DLD1 (cell line): Measurements from ENCODE around the gene CAPN3.
"Not testable (repeated sequence)": the region's sequence is repeated elsewhere in the genome, so short reads cannot be mapped to it uniquely, and the experiment has no call there.

Source experiments
- in situ Hi-C: cut with HindIII; loops from 2 replicates; pipeline ENCODE4 v1.10.0; 2017; ENCODE audit warnings: low sequenced_read_pairs

CAPN3 gene

GRCh38 chr15:42359249-42359648 lies at the start of gene CAPN3:
Gene CAPN3 (plus strand): TSS chr15:42359501. CDS start chr15:42359806, 305 bp downstream.
- in situ Hi-C loops = no loop called here

GRCh38 chr15:42313463-42313862 lies 45.8 kb upstream of the CAPN3 start:
- in situ Hi-C loops = no loop called here

GRCh38 chr15:42314818-42315217 lies 44.5 kb upstream of the CAPN3 start:
- in situ Hi-C loops = no loop called here

GRCh38 chr15:42315521-42315920 lies 43.8 kb upstream of the CAPN3 start:
- in situ Hi-C loops = no loop called here

GRCh38 chr15:42316282-42316805 lies 43.0 kb upstream of the CAPN3 start:
- in situ Hi-C loops = not testable (repeated sequence)

GRCh38 chr15:42319206-42319605 lies 40.1 kb upstream of the CAPN3 start:
- in situ Hi-C loops = no loop called here

GRCh38 chr15:42324308-42324707 lies 35.0 kb upstream of the CAPN3 start:
- in situ Hi-C loops = no loop called here

GRCh38 chr15:42329161-42329560 lies 30.1 kb upstream of the CAPN3 start:
- in situ Hi-C loops = no loop called here

- in situ Hi-C loops = no loop called here
These were observed 29.3 kb upstream of the CAPN3 start for GRCh38 chr15:42329992-42330391.

- in situ Hi-C loops = no loop called here
These were observed 28.1 kb upstream of the CAPN3 start for GRCh38 chr15:42331235-42331634.

GRCh38 chr15:42332331-42332730 lies 27.0 kb upstream of the CAPN3 start:
- in situ Hi-C loops = no loop called here

GRCh38 chr15:42335074-42335473 lies 24.2 kb upstream of the CAPN3 start:
- in situ Hi-C loops = no loop called here

- in situ Hi-C loops = not testable (repeated sequence)
These were observed 22.7 kb upstream of the CAPN3 start for GRCh38 chr15:42336650-42337049.

GRCh38 chr15:42337104-42337503 lies 22.2 kb upstream of the CAPN3 start:
- in situ Hi-C loops = not testable (repeated sequence)

- in situ Hi-C loops = no loop called here
These were observed 20.8 kb upstream of the CAPN3 start for GRCh38 chr15:42338500-42338899.

- in situ Hi-C loops = no loop called here
These were observed 15.6 kb upstream of the CAPN3 start for GRCh38 chr15:42343596-42344232.

GRCh38 chr15:42344763-42345162 lies 14.5 kb upstream of the CAPN3 start:
- in situ Hi-C loops = no loop called here

GRCh38 chr15:42345504-42345903 lies 13.8 kb upstream of the CAPN3 start:
- in situ Hi-C loops = no loop called here

GRCh38 chr15:42348083-42348482 lies 11.2 kb upstream of the CAPN3 start:
- in situ Hi-C loops = no loop called here

GRCh38 chr15:42349186-42349585 lies 10.1 kb upstream of the CAPN3 start:
- in situ Hi-C loops = no loop called here

- in situ Hi-C loops = no loop called here
These were observed 6.9 kb upstream of the CAPN3 start for GRCh38 chr15:42352401-42352800.

- in situ Hi-C loops = no loop called here
These were observed 6.2 kb upstream of the CAPN3 start for GRCh38 chr15:42353061-42353460.

GRCh38 chr15:42354824-42355223 lies 4.5 kb upstream of the CAPN3 start:
- in situ Hi-C loops = no loop called here
